ENCODE measurements around the gene TAF1D.

Gene TAF1D

DNA sequence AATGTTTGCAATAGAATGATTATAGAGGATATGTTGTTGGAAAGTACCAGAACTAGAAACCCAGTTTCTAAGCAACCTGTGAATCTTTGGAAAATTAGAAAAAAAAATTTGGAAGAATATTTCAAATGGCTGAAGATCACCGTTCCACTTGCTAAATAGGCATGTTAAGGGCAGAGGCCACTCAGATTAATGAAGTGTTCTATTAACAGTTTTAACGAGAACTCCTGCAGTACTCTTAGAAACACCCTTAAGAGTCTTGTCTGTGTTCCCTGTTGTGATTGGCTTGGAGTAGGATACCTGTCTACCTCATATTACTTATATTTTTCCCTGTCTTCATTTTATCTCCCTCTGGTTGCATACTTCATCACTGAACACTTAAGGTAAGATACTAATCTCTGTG lies 4.8 kb upstream of the TAF1D start:
- DNase-seq, result no peak

GRCh38 chr11:93745005-93745755 lies 3.9 kb upstream of the TAF1D start:
- peak in 1 of 2 donors; percentile 35 for DNase-seq

DNA sequence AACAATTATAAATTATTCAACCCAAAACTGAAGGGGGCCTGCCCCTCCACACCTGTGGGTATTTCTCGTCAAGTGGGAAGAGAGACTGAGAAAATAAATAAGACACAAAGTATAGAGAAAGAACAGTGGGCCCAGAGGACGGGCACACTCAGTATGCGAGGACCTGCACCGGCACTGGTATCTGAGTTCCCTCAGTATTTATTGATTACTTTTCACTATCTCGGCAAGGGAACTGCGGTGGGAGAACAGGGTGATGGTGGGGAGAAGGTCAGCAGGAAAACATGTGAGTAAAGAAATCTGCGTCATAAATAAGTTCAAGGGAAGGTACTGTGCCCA lies 3.3 kb upstream of the TAF1D start:
- DNase-seq, result no peak

DNA sequence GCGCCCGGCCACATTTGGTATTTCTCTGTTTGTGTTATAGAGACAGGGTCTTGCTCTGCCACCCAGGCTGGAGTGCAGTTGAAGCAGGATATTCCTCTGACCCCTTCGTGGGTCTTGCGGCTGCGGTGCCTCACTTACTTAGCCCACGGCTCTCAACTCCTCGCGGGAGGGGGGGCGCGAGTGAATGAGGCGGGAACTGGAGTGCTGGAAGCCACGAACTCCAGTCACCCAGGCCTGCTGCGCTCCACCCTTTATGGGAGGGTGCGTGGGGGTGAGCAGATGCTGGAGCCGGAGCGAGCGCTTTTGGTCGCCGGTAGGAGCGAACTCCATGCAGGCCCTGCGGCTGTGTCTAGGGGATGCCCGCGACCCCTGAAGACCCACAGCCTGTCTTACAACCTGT lies 2.0 kb upstream of the TAF1D start:
- DNase-seq, result no peak

- no peak for DNase-seq
Measured at GRCh38 chr11:93741882-93742226, 559 bp upstream of the TAF1D start.

DNA sequence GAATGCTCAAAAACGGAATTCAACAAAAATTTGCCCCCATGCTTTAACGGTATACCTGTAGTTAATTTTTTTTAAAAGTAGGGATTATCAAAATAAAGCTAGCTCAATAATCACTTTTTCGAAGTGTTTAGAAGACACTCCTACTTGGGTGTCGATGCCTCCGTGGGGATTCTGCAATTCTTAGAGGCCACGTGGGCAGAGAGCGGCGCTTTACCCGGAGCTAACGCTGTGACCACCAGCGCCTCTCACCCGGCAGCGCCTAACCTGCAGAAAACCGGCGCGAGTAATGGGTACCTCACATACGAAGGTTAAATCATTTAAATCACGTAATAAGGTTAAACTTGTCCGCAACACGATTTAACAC lies 583 bp downstream of the TAF1D start:
- DNase-seq, result peak in 1 of 2 donors; percentile 13

- DNase-seq, result no peak
Measured at GRCh38 chr11:93740031-93740729, 1.1 kb downstream of the TAF1D start.

GRCh38 chr11:93738647-93739081 lies 2.6 kb downstream of the TAF1D start:
- no peak for DNase-seq

- no peak for DNase-seq
Measured at GRCh38 chr11:93737904-93738612, 3.2 kb downstream of the TAF1D start.

- DNase-seq, result no peak
Measured at GRCh38 chr11:93736129-93736528, 5.2 kb downstream of the TAF1D start.

- DNase-seq, result no peak
Measured at GRCh38 chr11:93735627-93736026, 5.7 kb downstream of the TAF1D start.

GRCh38 chr11:93734427-93735222 lies 6.7 kb downstream of the TAF1D start:
- no peak for DNase-seq

- no peak for DNase-seq
Measured at GRCh38 chr11:93733474-93733873, 7.8 kb downstream of the TAF1D start.

DNA sequence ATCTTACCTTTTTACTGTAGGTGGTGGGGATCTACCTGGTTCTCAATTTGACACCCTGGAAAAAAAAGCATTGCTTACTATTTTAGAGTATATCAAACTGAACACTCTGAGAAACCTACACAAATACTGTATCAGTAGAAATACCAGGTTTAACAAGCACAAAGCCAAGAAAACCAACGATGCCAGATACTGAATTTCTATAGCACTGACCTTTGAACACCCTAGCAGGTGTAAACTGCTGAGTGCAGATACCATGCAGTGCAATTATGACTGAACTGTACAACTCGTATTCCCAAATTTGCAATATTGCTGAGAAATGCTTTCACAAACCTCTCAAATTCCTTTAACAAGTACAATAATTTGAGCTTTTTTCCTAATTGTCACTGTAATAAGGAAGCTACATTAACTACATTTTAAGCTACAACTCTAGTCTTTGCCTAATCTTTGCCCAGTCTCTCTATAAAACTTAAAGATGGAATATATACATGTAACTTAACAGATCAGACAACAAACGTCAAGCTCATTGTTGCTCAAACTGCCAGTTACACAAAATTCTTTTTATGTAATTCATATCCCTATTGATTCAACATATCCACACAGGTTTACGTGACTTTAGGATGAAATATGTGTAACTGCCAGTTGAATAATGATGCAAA lies 8.9 kb downstream of the TAF1D start:
- no peak for DNase-seq

DNA sequence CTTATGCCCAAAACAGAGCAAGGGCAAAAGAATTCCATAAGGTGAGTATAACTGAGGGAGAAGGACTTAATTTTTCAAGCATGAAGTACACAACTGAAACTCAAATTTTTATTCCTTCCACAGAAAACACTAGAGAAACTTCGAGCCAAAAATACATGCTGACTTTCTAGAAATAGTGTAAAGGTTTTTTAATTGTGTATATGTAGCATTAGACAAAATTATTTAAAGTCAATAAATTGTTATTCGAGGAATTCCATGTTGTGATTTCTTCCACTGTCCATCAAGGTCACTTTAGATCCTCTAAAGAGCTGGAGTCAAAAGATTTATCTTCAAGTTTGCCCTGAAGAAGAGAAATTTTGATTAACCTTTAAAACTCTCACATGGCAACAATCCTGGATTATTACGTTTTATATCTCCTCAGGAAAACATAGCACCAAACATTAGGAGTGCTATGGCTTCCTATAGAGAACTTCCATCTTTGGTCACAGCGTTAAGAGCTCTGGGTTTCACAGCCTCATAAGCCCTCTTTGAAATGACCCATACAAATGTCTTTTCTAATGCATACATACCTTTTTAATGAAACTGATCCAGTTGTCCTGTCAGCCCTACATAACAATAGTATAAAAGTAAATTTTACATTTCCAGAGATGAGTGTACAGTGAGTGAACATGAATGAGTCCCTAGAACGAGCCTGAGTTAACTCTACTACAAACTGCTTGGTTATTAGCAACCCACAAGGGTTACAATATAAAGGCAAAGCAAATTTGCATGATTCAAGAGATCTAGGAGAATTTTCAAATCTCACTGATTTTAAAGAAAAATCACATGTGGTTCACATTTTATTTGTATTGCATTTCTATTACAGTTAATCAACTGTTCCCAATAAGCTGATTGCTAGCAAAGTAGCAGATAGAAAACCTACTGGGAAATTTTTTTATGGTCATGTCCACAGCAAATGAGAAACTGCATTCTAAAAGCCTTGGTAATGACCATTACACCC lies 10.9 kb downstream of the TAF1D start:
- DNase-seq, result no peak

GRCh38 chr11:93729129-93729616 lies 12.1 kb downstream of the TAF1D start:
- no peak for DNase-seq

GRCh38 chr11:93728792-93729128 lies 12.5 kb downstream of the TAF1D start:
- DNase-seq, result no peak

DNA sequence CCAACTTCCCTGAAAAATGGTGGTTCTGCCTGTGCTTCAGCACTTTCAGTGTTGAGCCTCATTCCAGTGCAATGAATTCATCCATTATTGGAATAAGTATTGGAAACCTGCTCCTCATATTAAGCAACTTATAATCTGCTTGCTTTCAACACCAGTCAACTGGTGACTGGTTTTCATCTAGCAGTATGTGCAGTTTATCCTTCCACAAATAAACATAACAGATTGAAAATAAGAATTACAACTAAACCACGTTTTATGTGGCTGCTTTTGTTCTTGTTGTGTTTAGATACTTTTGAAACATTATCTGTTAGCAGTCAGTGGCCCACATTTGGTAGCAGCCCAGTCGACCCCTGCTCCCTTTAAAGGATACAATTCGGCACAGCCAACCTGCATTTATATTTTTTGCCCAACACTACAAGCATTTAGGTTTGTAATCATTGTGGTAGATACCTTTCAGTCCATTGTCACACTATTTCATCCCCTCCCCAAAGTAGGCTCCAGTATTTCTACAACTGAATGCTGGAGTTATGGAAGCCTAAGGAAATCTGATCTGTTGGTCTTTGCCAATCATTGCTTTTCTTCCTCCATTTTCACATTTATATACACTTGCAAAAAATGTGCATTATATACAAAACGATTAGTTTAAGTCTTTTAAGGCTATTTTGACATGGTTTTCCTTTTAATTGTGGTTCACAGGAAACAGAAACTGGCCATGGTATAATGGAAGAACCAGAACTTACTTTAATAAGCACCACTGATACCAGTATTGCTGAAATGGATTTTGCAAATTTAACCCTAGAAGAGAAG lies 13.1 kb downstream of the TAF1D start:
- no peak for DNase-seq

DNA sequence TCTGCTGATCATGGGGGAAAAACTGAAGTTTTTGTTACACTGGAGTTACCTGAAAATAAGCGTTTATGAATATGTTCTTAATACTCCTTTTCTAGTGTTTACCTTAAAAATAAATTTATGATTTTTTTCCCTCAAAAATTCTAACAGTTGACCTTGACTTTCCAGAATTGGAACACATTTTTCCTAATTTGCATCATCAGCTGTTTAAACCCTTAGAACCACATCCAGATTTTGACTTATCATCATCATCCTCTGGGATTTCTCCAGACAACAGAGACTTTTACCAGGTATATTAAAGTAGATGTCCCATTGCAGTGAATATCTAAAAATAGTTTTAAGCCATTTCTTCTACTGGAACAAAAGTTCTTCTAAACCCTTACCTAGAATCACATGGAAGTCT lies 17.2 kb downstream of the TAF1D start:
- DNase-seq, result no peak

GRCh38 chr11:93720522-93720921 lies 20.8 kb downstream of the TAF1D start:
- DNase-seq, result no peak

GRCh38 chr11:93719310-93719709 lies 22.0 kb downstream of the TAF1D start:
- no peak for DNase-seq

Measured in bone marrow (tissue), 2 donors.